ENCODE data around the gene FOXP4.

Gene FOXP4

GRCh38 chr6:41541364-41541763 lies 4.8 kb upstream of the FOXP4 start:
- Mint-ChIP-seq H3K27ac (no peak overlapping the region), H3K27me3 (ENCODE audit: low read depth) (peaks cover 78% of the 10 kb centered on the region), H3K36me3 (ENCODE audit: low read depth) (no peaks in the 10 kb centered on the region), H3K4me3 (peak overlapping the region in 1 of 3 experiments; percentile 13), H3K4me1 (peaks cover 36% of the 10 kb centered on the region), H3K9me3 (no peaks in the 10 kb centered on the region)
- TF ChIP-seq CTCF (IDR thresholded peaks at IDR 0.05; ENCODE audit: unreplicated experiment in 3 of 3) = no peak

- H3K9me3 Mint-ChIP-seq = no peaks in the 10 kb centered on the region
- no peak for TF ChIP-seq CTCF (IDR thresholded peaks at IDR 0.05; ENCODE audit: unreplicated experiment in 3 of 3)
These were observed 3.1 kb upstream of the FOXP4 start for GRCh38 chr6:41543087-41543486.

GRCh38 chr6:41545247-41545702 lies 906 bp upstream of the FOXP4 start:
- TF ChIP-seq CTCF (IDR thresholded peaks at IDR 0.05; ENCODE audit: unreplicated experiment in 3 of 3) = no peak
- peak overlapping the region; percentile 50 to 82 (median 75) for H3K27ac Mint-ChIP-seq
- H3K4me1 Mint-ChIP-seq = peaks cover 25% of the 10 kb centered on the region
- H3K36me3 Mint-ChIP-seq (ENCODE audit: low read depth) = peaks cover 5% of the 10 kb centered on the region
- H3K4me3 Mint-ChIP-seq = peak overlapping the region; percentile 80 to 83 (median 82)
- no peaks in the 10 kb centered on the region for H3K9me3 Mint-ChIP-seq
- peaks cover 70% of the 10 kb centered on the region for H3K27me3 Mint-ChIP-seq (ENCODE audit: low read depth)

More at GRCh38 chr6:41543087-41543486, 3.1 kb upstream of the FOXP4 start:
- H3K4me3 Mint-ChIP-seq = peak overlapping the region in 1 of 3 experiments; percentile 35
- H3K27ac Mint-ChIP-seq = peak overlapping the region in 1 of 3 experiments; percentile 22
- no peaks in the 10 kb centered on the region for H3K36me3 Mint-ChIP-seq (ENCODE audit: low read depth)
- H3K4me1 Mint-ChIP-seq = peaks cover 20% of the 10 kb centered on the region
- peaks cover 75% of the 10 kb centered on the region for H3K27me3 Mint-ChIP-seq (ENCODE audit: low read depth)

- TF ChIP-seq CTCF (IDR thresholded peaks at IDR 0.05; ENCODE audit: unreplicated experiment in 3 of 3) = no peak
- Mint-ChIP-seq H3K4me1 (peaks cover 37% of the 10 kb centered on the region), H3K4me3 (no peak overlapping the region), H3K27ac (peak overlapping the region in 1 of 3 experiments; percentile 50), H3K9me3 (no peaks in the 10 kb centered on the region), H3K36me3 (ENCODE audit: low read depth) (peaks cover 16% of the 10 kb centered on the region), H3K27me3 (ENCODE audit: low read depth) (peaks cover 58% of the 10 kb centered on the region)
These were observed 289 bp downstream of the FOXP4 start for GRCh38 chr6:41546475-41546865.

GRCh38 chr6:41546866-41547798 lies 951 bp downstream of the FOXP4 start:
- Mint-ChIP-seq H3K4me3 (peak overlapping the region; percentile 97 to 98 (median 98)), H3K27me3 (ENCODE audit: low read depth) (peaks cover 51% of the 10 kb centered on the region), H3K4me1 (peaks cover 44% of the 10 kb centered on the region), H3K27ac (peak overlapping the region; percentile 68 to 94 (median 85)), H3K36me3 (ENCODE audit: low read depth) (peaks cover 21% of the 10 kb centered on the region), H3K9me3 (no peaks in the 10 kb centered on the region)
- no peak for TF ChIP-seq CTCF (IDR thresholded peaks at IDR 0.05; ENCODE audit: unreplicated experiment in 3 of 3)
